ENCODE data around the gene ZNF467.

The ZNF467 gene

DNA sequence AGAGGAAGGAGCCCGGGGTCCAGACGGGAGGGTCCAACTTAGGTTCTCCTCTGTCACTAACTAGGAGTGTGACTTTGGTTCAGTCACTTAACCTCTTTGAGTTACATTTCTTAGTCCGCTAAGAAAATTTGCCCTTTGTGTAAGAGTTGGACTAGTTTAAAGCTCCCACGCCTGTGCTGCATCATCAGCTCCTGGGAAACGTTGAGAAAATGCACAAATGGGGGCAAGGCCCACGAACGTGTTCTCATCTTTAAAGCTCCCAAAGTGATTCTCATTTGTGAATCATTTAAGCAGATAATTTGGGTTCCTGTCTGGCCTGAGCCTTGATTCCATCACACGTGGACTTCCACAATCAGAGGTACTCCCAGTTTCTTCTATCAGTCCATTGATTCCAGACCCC lies 6.3 kb downstream of the ZNF467 start:
- DNase-seq, result no peak

GRCh38 chr7:149766135-149766675 lies 7.2 kb downstream of the ZNF467 start:
- no peak for DNase-seq

GRCh38 chr7:149765399-149766121 lies 7.8 kb downstream of the ZNF467 start:
- no peak for DNase-seq

DNA sequence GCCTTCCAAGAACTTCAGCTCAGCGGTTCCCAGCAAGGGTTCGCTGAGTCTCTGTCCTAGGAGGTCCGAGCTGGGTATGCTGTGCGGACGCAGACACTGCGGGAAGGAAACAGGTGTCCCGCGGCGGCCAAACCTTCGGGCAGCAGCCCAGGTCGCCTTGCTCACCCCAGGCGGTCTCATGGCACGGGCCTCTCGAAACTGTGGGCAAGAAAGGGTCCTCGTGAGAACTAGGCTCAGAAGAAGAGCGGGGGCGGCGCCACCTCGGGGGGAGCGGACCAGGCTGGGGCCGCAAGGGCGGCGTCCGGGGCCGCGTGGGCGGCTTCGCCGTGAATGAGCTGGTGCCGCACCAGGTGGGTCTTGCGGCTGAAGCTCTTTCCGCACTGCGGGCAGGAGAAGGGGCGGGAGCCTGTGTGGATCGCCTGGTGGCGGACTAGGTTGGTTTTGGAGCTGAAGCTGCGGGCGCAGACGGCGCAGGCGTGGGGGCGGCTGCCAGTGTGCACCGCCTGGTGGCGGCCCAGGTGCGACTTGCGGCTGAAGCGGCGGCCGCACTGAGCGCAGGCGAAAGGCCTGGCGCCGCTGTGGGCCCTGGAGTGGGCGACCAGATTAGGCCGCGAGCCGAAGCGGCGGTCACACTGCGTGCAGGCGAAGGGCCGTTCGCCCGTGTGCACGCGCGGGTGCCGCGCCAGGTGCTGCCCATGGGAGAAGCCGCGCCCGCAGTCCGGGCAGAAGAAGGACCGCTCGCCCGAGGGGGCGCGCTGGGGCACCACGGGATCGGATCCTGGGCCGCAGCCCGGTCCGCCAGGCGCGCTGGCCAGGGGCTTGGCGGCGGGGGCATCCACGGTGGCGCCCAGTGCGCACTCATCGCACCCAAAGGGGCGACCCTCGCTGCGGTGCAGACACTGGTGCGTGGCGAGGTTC lies 8.6 kb downstream of the ZNF467 start:
- DNase-seq, result no peak

GRCh38 chr7:149763563-149764240 lies 9.7 kb downstream of the ZNF467 start:
- no peak for DNase-seq

GRCh38 chr7:149762610-149763009 lies 10.8 kb downstream of the ZNF467 start:
- DNase-seq, result no peak

DNA sequence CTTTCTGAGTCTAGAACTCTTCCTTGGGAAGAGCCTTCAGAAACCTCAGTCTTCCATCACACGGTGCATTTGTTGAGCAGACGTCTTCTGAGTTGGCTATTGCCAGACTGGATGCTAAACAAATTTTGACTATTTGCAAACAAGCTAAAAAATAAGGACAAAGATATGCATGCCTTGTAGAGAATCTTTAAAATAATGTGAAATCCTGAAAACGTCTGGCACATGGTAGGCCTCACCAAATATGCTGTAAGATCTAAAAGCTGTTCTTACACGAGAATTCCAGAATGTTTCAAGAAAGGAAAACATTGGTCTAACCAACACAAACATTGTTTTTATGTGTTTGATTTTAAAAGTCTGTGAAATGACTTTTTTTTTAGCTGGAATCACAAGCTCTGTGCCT lies 11.3 kb downstream of the ZNF467 start:
- DNase-seq, result no peak

DNA sequence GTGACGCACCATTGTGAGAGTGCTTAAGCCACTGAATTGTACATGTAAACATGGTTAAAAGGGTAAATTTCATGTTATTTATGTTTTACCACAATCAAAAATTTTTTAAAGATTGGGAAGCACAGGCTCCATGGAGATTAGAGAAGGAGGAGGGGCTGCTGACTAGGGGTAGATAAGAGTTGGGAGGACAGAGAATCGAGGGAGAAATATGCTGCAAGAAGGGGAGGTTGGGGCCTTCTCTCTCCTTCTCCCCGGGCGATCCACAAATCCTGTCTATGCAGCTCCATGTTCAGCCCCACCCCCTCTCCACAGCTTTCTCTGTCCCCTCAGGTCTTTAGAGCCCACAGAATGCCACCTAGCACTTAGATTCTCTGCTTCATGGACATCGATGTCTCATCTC lies 12.1 kb downstream of the ZNF467 start:
- DNase-seq, result no peak

GRCh38 chr7:149760538-149760937 lies 12.8 kb downstream of the ZNF467 start:
- no peak for DNase-seq

DNA sequence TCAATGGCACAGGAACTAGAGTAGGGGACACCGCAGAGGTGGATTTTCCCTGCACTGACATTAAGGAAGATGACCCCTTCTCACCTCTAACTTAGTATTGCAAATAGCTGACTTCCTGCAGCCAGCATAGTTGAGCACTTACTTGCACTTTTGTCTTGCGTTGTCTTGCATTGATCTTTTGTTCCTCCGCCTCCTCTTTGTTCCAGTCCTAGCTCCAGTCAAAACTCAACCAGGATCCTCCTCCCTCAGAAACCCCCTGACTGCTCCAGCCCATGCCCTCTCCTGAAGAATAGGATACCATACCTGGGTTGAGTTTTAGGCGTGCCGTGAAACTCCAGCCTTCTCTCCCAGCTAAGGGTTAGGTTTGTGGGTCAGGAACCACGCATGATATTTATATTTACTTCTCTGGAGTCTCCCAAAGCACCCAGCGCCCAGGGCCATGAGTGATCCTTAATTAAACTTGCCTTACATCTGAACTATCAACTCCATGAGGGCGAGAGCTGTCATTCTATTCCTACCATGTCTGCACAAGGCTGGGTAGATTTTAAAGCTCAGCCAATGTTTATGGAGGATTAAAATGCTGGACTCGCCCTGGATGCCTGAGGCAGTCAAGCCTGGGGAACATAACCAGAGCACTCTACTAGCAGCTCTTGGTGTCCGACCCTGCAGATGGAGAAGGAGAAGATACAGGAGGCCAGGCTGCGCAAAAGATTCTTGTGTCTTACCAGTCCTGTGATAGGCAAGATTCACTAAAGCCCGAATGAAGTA lies 14.1 kb downstream of the ZNF467 start:
- no peak for DNase-seq

DNA sequence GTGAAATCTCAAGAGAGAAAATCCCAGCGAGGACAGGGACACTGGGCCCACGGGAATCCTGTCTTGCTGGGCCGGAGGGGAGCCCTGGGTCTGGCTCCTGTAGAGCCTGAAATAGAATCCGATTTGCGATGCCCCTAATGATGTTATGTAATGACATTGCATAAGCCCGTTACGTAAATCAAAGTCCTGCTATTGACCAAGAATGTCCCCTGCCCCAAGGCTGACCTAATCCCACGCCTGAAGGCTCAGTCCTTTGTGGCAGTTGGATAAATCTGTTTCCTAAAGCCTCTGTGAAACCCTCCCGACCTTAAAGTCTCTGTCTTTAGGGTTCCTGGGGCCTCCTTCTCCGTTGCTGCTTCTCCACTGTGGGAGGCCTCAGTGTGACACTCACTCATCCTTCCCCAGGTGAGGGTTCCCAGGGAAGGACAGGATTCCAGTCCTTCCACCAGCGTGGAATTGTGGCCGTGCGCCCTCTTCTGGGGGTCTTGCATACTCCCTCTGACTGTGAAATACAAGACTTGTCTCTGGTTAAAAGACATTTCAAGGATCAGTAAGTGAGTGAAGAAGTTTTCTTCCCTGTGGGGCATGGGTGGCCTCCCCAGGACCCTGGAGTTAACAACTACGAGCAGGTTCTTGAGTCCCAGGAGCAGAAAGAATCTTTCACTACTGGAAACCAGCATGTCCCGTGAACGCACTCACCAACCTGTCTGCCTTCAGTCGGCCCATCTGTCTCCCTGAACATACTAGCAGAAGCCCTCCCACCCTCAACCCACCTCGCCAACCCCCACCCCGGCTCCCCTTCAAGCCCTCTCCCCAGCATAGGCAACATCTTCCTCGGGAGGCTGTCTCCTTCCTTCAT lies 19.8 kb downstream of the ZNF467 start:
- no peak for DNase-seq

GRCh38 chr7:149752646-149753045 lies 20.7 kb downstream of the ZNF467 start:
- no peak for DNase-seq

GRCh38 chr7:149751043-149751775 lies 22.2 kb downstream of the ZNF467 start:
- no peak for DNase-seq

- no peak for DNase-seq
These were observed 23.1 kb downstream of the ZNF467 start for GRCh38 chr7:149750122-149750845.

- no peak for DNase-seq
These were observed 25.1 kb downstream of the ZNF467 start for GRCh38 chr7:149748076-149748874.

DNA sequence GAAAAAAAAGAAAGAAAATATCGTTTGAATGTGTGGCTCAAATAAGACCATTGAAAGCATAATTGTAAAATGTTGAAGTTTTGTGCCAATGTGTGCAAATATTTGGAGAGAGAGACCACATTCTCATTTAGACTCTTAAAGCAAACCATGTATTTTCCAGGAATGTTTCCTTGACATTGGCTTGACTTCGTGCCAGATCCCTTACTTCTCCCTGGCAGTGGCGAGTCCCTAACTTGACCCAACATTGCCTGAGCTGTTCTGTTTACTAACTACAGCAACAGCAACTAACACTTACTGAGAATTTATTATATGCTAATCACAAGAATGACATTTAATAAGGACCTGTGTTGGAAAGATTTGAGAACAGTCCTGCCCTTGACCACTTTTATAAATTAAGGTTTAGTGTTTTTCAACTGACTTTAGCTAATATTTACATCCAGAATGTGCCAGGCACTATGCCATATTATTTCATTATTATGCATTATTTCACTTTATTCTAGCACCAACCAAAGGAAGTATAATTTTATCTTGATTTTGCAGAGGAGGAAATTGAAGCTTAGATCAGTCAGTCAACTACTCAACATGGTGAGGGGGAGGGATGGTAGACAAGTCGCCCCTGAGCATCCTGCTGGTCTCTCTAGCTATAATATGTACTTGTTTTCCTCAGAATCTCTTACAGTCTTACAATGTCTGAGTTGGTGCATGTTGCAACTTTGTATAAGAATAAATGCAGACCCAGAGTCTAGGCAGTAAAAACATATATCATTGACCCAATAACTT lies 29.7 kb downstream of the ZNF467 start:
- no peak for DNase-seq

GRCh38 chr7:149742075-149742701 lies 31.2 kb downstream of the ZNF467 start:
- peak; percentile 73 for DNase-seq

GRCh38 chr7:149741629-149742028 lies 31.8 kb downstream of the ZNF467 start:
- no peak for DNase-seq
